Heart right ventricle (tissue), 16 donors: ENCODE measurements around the gene AVPR1B. TPM values are rescaled to one million over a fixed set of nuclear protein-coding genes. Genes with fewer than 3 reads are reported as not detected.

Experiments
- ATAC-seq, 8 donors: fragments of 200-7000 bp; cut with Tn5 transposase; one replicate each; pipeline ENCODE4 v1.9.1; 2020; ENCODE audit warnings: mild to moderate bottlenecking in 8 of 8, moderate library complexity in 8 of 8, moderate number of reproducible peaks in 1 of 8
- DNase-seq, 2 donors: peaks; one replicate each; pipeline ENCODE4 v3.0.0-alpha.2; 2020
- H3K27ac ChIP-seq, 10 donors: fragments of 200-600 bp; sonication (generic) in 2 of 10; one replicate each; pipeline versions ENCODE4 v1.5.0 to v1.8.0; 2020 to 2022; ENCODE audit warnings: mild to moderate bottlenecking in 3 of 10
- H3K27me3 ChIP-seq, 7 donors: fragments of 200-600 bp; one replicate each; pipeline ENCODE4 v1.8.0; 2021 to 2022; ENCODE audit warnings: mild to moderate bottlenecking in 2 of 7
- H3K36me3 ChIP-seq, 9 donors: fragments of 200-600 bp; sonication (generic) in 1 of 9; one replicate each; pipeline versions ENCODE4 v1.5.0 to v1.8.0; 2020 to 2022; ENCODE audit warnings: mild to moderate bottlenecking in 2 of 9
- H3K4me1 ChIP-seq, 9 donors: fragments of 200-600 bp; sonication (generic) in 1 of 9; one replicate each; pipeline versions ENCODE4 v1.5.0 to v1.8.0; 2020 to 2022; ENCODE audit warnings: mild to moderate bottlenecking in 4 of 9
- H3K4me3 ChIP-seq, 10 donors: fragments of 200-600 bp; sonication (generic) in 2 of 10; one replicate each; pipeline versions ENCODE4 v1.5.0 to v1.8.0; 2020 to 2022; ENCODE audit warnings: mild to moderate bottlenecking in 7 of 10, moderate library complexity in 2 of 10
- H3K9me3 ChIP-seq, 11 donors: fragments of 200-600 bp in 10 of 11; sonication (generic) in 2 of 11; one replicate each; pipeline versions ENCODE4 v1.5.0 to v1.8.0; 2013 to 2022; ENCODE audit warnings: mild to moderate bottlenecking in 2 of 11, control low read depth in 1 of 11, moderate library complexity in 1 of 11
- CTCF ChIP-seq, 9 donors: fragments of 200-600 bp; sonication (generic) in 2 of 9; IDR thresholded peaks; one replicate each; pipeline versions ENCODE4 v1.5.0 to v1.8.0; 2021 to 2022; ENCODE audit warnings: antibody characterized with exemption in 9 of 9, mild to moderate bottlenecking in 5 of 9, moderate library complexity in 1 of 9
- WGBS, 2 donors: extraction: QIAGEN DNeasy Blood & Tissue Kit; methylation state at CpG; one replicate each; pipeline ENCODE4 v1.1.7; 2013; ENCODE audit warnings: inconsistent platforms in 1 of 2; 5-methylcytosine and 5-hydroxymethylcytosine counted together
- intact Hi-C, 10 donors: fragments of 100-400 bp; cut with DNase I; formaldehyde crosslinking; loops; one replicate each; pipeline versions ENCODE4 v1.11.1 to v1.14.2; 2022
- polyA plus RNA-seq, 2 donors: library from polyadenylated mRNA; stranded (reverse); fragments of 200-250 nt; gene quantifications; one replicate each; pipeline ENCODE4 v1.2.3, GENCODE V29; 2013
- total RNA-seq, 10 donors: library from RNA; stranded (reverse); fragmentation: NEBNext Ultra II Directional in 3 of 10; extraction: Animal tissue kit (Norgen Biotek cat#: 25700) in 3 of 10; gene quantifications; one replicate each; pipeline versions ENCODE4 v1.2.1 to v1.2.4, GENCODE V29; 2021 to 2023
- donor health status: Arrhythmogenic right ventricular cardiomyopathy.
- donor health status: ischemic (EF 13 %, LVEDD 7.1; RV severe dilation, severe dysfunction).
- donor health status: healthy with polysubstance abuse.
- donor health status: DM: no; HTN: yes; CAD: no.
- donor health status: DM: no; HTN: no; CAD: no.
- donor health status: ischemic (EF 25% LVEDD 6.9; RV normal size, moderate dysfunction).
- donor health status: ischemic (EF 25% LVEDD 5.7; RV mildly dilated, moderate dysfunction).
- donor health status: healthy.
- donor health status: DM: yes; HTN: yes; CAD: no.
- donor health status: Ischemic cardiomyopathy.
- donor health status: ischemic (EF 35%, LVEDD 5.7; RV mildly dilated, moderate dysfunction).
- donor health status: nonischemic (EF 11% LVEDD 7.7; RV severe dilation, severe dysfunction).
- donor health status: DM: yes; HTN: yes; CAD: no.
- donor health status: PGD.
- donor health status: ischemic (EF 29% LVEDD 5.4; RV normal size, mild dysfunction).
- donor health status: nonischemic (EF 23%, LVEDD 6.1; RV moderate dilation, normal function).

AVPR1B gene
- total and polyA plus RNA-seq, 12 donors = not detected

GRCh38 chr1:206109718-206110117 is 7.5 kb downstream of the AVPR1B start:
- Histone ChIP-seq H3K4me1 (peaks cover 0 to 15% (median 0%) of the 10 kb centered on the region in 9 donors), H3K36me3 (no peaks in the 10 kb centered on the region), H3K9me3 (no peaks in the 10 kb centered on the region), H3K27ac (no peak overlapping the region), H3K27me3 (peaks cover 0 to 5% (median 0%) of the 10 kb centered on the region in 7 donors), H3K4me3 (no peak overlapping the region)
- no peak for TF ChIP-seq CTCF (IDR thresholded peaks at IDR 0.05)
- ATAC-seq = no peak
- intact Hi-C loops = loop anchor here in 9 of 10 donors (5.0 to 10.0 kb wide), 13 partner anchors 77 to 455 kb away; partner anchors contain the start of gene CTSE (in 1 of the 9)
- DNase-seq = no peak
- WGBS, 2 donors = 88 to 93% methylated on average over 4 of the region's 4 CpGs

DNA sequence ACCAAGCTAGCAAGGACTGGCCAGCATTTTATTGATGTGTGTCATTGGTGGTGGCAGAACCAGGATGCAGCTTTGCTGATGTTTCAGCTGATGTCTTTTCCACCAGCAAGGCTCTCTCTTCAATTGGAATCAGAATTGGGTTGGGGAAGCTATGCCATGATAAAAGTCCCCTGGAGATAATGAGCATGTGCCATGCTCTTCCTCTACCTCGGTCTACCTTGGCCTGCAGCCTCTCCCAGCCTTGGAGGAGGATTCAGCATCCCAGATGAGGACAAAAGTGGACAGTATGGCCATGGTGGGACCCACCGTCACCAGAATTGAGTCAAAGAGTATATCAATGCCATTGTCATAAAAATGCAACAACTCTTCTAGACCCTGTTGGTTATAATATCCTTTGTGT is 8.6 kb downstream of the AVPR1B start:
- Histone ChIP-seq H3K36me3 (no peaks in the 10 kb centered on the region), H3K27ac (no peak overlapping the region), H3K27me3 (peaks cover 0 to 5% (median 0%) of the 10 kb centered on the region in 7 donors), H3K4me1 (peaks cover 0 to 15% (median 0%) of the 10 kb centered on the region in 9 donors), H3K4me3 (no peak overlapping the region), H3K9me3 (no peaks in the 10 kb centered on the region)
- intact Hi-C loops = loop anchor here in 9 of 10 donors (5.0 to 10.0 kb wide), 12 partner anchors 76 to 454 kb away; partner anchors contain the start of gene CTSE (in 1 of the 9)
- ATAC-seq (no peak), DNase-seq (no peak)
- TF ChIP-seq CTCF (IDR thresholded peaks at IDR 0.05) = no peak
- 91 to 95% methylated on average over 2 of the region's 2 CpGs for WGBS, 2 donors

- ATAC-seq = no peak
- 63 to 66% methylated on average over 7 of the region's 7 CpGs for WGBS, 2 donors
These were observed 10.0 kb downstream of the AVPR1B start for GRCh38 chr1:206107168-206107544.

More at GRCh38 chr1:206107168-206107544, 10.0 kb downstream of the AVPR1B start:
- Histone ChIP-seq H3K4me3 (no peak overlapping the region), H3K9me3 (no peaks in the 10 kb centered on the region), H3K36me3 (no peaks in the 10 kb centered on the region), H3K27ac (no peak overlapping the region), H3K27me3 (peaks cover 0 to 5% (median 0%) of the 10 kb centered on the region in 7 donors), H3K4me1 (peaks cover 0 to 16% (median 0%) of the 10 kb centered on the region in 9 donors)
- no peak for DNase-seq
- intact Hi-C loops = loop anchor here (1.0 to 10.0 kb wide), 17 partner anchors 75 to 452 kb away; partner anchors contain the start of gene CTSE (in 1 of the 10)
- TF ChIP-seq CTCF (IDR thresholded peaks at IDR 0.05) = no peak
